RWPE2 (cell line): ENCODE results near the gene IL5RA.

ENCODE experiments used
- ATAC-seq: fragments of 200-7000 bp; cut with Tn5 transposase; 3 replicates; pipeline ENCODE4 v1.9.1; 2021; ENCODE audit warnings: low read depth
- DNase-seq: peaks from one replicate; pipeline ENCODE4 v3.0.0-alpha.2; 2020; ENCODE audit warnings: low spot score
- H3K27ac ChIP-seq: fragments of 450-650 bp; 2 replicates; pipeline ENCODE4 v1.5.1; 2017; ENCODE audit warnings: mild to moderate bottlenecking; ENCODE audit not compliant: poor library complexity, severe bottlenecking
- H3K27me3 ChIP-seq: fragments of 250-450 bp; sonication (Bioruptor Pico); 2 replicates; pipeline ENCODE4 v1.5.1; 2021; ENCODE audit warnings: mild to moderate bottlenecking, moderate library complexity; ENCODE audit not compliant: insufficient read depth, poor library complexity, severe bottlenecking
- H3K36me3 ChIP-seq: fragments of 250-450 bp; sonication (Bioruptor Pico); 2 replicates; pipeline ENCODE4 v1.5.1; 2020; ENCODE audit warnings: low read depth, mild to moderate bottlenecking, moderate library complexity
- H3K4me1 ChIP-seq: fragments of 250-450 bp; sonication (Bioruptor Pico); 2 replicates; pipeline ENCODE4 v1.5.1; 2021; ENCODE audit warnings: mild to moderate bottlenecking, moderate library complexity; ENCODE audit not compliant: insufficient read depth, poor library complexity, severe bottlenecking
- H3K4me3 ChIP-seq: fragments of 250-450 bp; sonication (Bioruptor Pico); 2 replicates; pipeline ENCODE4 v1.5.1; 2021; ENCODE audit warnings: mild to moderate bottlenecking, moderate library complexity; ENCODE audit not compliant: severe bottlenecking
- H3K9me3 ChIP-seq: fragments of 250-450 bp; sonication (Bioruptor Pico); 2 replicates; pipeline ENCODE4 v1.5.1; 2021; ENCODE audit warnings: mild to moderate bottlenecking, moderate library complexity; ENCODE audit not compliant: severe bottlenecking
- CTCF ChIP-seq: fragments of 450-650 bp; IDR thresholded peaks from one replicate; pipeline ENCODE4 v1.5.1; 2017; ENCODE audit warnings: mild to moderate bottlenecking, moderate library complexity; ENCODE audit not compliant: poor library complexity, severe bottlenecking

The IL5RA gene

GRCh38 chr3:3037156-3037555 is 73.0 kb downstream of the IL5RA start:
- no peaks in the 10 kb centered on the region for H3K36me3 ChIP-seq
- no peak overlapping the region for H3K27ac ChIP-seq
- no peaks in the 10 kb centered on the region for H3K9me3 ChIP-seq
- DNase-seq (no peak), ATAC-seq (no peak)
- TF ChIP-seq CTCF, result no peak
- no peaks in the 10 kb centered on the region for H3K27me3 ChIP-seq
- H3K4me3 ChIP-seq, result no peak overlapping the region
- no peaks in the 10 kb centered on the region for H3K4me1 ChIP-seq

- ATAC-seq (no peak), DNase-seq (no peak)
- H3K36me3 ChIP-seq, result no peaks in the 10 kb centered on the region
- no peaks in the 10 kb centered on the region for H3K4me1 ChIP-seq
- no peak overlapping the region for H3K4me3 ChIP-seq
- no peaks in the 10 kb centered on the region for H3K9me3 ChIP-seq
- H3K27me3 ChIP-seq, result no peaks in the 10 kb centered on the region
- no peak overlapping the region for H3K27ac ChIP-seq
- no peak for TF ChIP-seq CTCF
Measured at GRCh38 chr3:3031326-3031725, 78.8 kb downstream of the IL5RA start.

GRCh38 chr3:3027976-3028567 is 82.1 kb downstream of the IL5RA start:
- TF ChIP-seq CTCF, result no peak
- Histone ChIP-seq H3K36me3 (no peaks in the 10 kb centered on the region), H3K4me3 (no peak overlapping the region), H3K27ac (no peak overlapping the region), H3K9me3 (no peaks in the 10 kb centered on the region), H3K27me3 (peaks cover 4% of the 10 kb centered on the region), H3K4me1 (no peaks in the 10 kb centered on the region)
- DNase-seq (no peak), ATAC-seq (no peak)

DNA sequence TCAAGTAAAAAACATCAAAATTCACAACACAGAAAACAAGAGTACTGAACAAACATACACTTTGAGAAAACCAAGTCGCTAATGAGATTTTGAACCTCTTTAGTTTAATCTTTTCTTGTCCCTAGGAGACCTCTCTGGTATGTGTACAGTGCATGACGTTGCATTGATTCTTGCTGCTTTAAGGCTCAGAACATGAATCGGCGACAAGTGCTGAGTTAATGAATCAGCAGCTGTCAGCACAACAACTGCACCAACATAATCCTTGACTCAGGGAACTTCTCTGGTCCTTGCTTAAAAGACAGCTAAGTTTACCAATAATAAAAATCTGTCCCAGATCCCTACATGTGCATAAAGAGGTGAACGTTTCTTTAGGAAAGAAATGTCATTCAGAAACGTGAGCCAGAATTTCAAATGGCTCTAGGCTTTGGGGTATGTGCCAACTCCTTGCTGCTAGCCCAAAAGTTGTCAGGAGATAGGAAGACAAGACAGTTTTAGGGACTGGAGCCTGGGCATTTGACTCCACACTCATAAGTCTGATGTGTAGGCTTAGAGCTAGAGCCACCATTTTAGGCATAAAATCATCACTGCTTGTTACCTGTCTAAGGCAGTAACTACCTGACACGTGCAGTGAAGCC is 86.9 kb downstream of the IL5RA start:
- no peak for ATAC-seq
- no peak for TF ChIP-seq CTCF
- Histone ChIP-seq H3K9me3 (no peaks in the 10 kb centered on the region), H3K36me3 (no peaks in the 10 kb centered on the region), H3K27me3 (peaks cover 4% of the 10 kb centered on the region), H3K27ac (no peak overlapping the region), H3K4me3 (no peak overlapping the region), H3K4me1 (no peaks in the 10 kb centered on the region)
- no peak for DNase-seq

DNA sequence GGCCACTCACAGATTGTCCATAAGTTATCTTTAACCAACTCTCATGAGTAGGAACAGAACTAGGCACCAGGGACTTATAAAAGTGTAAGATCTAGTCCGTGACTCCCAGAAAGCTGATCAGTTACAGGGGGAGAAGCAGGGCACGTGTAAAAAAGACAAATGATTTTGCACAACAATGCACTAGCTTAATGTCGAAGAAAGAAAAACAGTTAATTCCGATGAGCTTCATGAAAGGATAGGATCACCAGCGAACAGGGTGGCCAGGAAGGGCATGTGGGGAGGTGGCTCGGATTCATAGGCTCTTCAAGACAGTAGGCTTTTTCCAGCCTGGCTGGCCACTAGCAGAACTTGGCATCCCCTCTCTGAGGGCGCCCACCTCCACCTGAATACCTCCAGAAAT is 90.0 kb downstream of the IL5RA start:
- ATAC-seq, result no peak
- DNase-seq, result no peak
- no peak for TF ChIP-seq CTCF
- Histone ChIP-seq H3K9me3 (no peaks in the 10 kb centered on the region), H3K4me3 (no peak overlapping the region), H3K27me3 (peaks cover 4% of the 10 kb centered on the region), H3K36me3 (no peaks in the 10 kb centered on the region), H3K4me1 (no peaks in the 10 kb centered on the region), H3K27ac (no peak overlapping the region)
